ENCODE measurements around the gene PRRG2. TPM values are rescaled to one million over a fixed set of nuclear protein-coding genes. Genes with fewer than 3 reads are reported as not detected.

PRRG2 gene
- total RNA-seq, 1 donor from 2014 or later, result not detected

- H3K27ac ChIP-seq (ENCODE audit: low read depth, low read length), result peak overlapping the region; percentile 36
Measured at GRCh38 chr19:49592486-49593232, 11.5 kb downstream of the PRRG2 start.

GRCh38 chr19:49593233-49594113 is 12.4 kb downstream of the PRRG2 start:
- H3K27ac ChIP-seq (ENCODE audit: low read depth, low read length), result peak overlapping the region; percentile 63
- H3K4me3 ChIP-seq (ENCODE audit: low read length in 3 of 3), result peak overlapping the region; percentile 52 to 84 (median 65)
- H3K9me3 ChIP-seq (ENCODE audit: control insufficient read depth in 3 of 3, low read length in 3 of 3), result no peaks in the 10 kb centered on the region
- H3K9ac ChIP-seq (ENCODE audit: low read depth in 1 of 3, low read length in 3 of 3), result peak overlapping the region; percentile 47 to 64 (median 60)
- H3K4me1 ChIP-seq (ENCODE audit: control insufficient read depth in 3 of 3, insufficient read depth in 3 of 3, low read length in 3 of 3), result peaks cover 16 to 28% (median 22%) of the 10 kb centered on the region in 3 donors
- H3K27me3 ChIP-seq (ENCODE audit: control insufficient read depth in 3 of 3, insufficient read depth in 3 of 3, low read length in 3 of 3), result no peaks in the 10 kb centered on the region
- H3K36me3 ChIP-seq (ENCODE audit: control insufficient read depth in 3 of 3, insufficient read depth in 3 of 3, low read length in 3 of 3), result peaks cover 2 to 13% (median 7%) of the 10 kb centered on the region in 3 donors

More at GRCh38 chr19:49592486-49593232, 11.5 kb downstream of the PRRG2 start:
- H3K9me3 ChIP-seq (ENCODE audit: control insufficient read depth in 3 of 3, low read length in 3 of 3), result no peaks in the 10 kb centered on the region
- peaks cover 16 to 28% (median 22%) of the 10 kb centered on the region in 3 donors for H3K4me1 ChIP-seq (ENCODE audit: control insufficient read depth in 3 of 3, insufficient read depth in 3 of 3, low read length in 3 of 3)
- peak overlapping the region; percentile 23 to 82 (median 57) for H3K9ac ChIP-seq (ENCODE audit: low read depth in 1 of 3, low read length in 3 of 3)
- H3K4me3 ChIP-seq (ENCODE audit: low read length in 3 of 3), result peak overlapping the region; percentile 79 to 84 (median 81)
- H3K36me3 ChIP-seq (ENCODE audit: control insufficient read depth in 3 of 3, insufficient read depth in 3 of 3, low read length in 3 of 3), result peaks cover 0 to 13% (median 7%) of the 10 kb centered on the region in 3 donors
- no peaks in the 10 kb centered on the region for H3K27me3 ChIP-seq (ENCODE audit: control insufficient read depth in 3 of 3, insufficient read depth in 3 of 3, low read length in 3 of 3)

GRCh38 chr19:49594157-49594992 is 13.3 kb downstream of the PRRG2 start:
- Histone ChIP-seq H3K9ac (ENCODE audit: low read depth in 1 of 3, low read length in 3 of 3) (no peak overlapping the region), H3K27me3 (ENCODE audit: control insufficient read depth in 3 of 3, insufficient read depth in 3 of 3, low read length in 3 of 3) (no peaks in the 10 kb centered on the region), H3K27ac (ENCODE audit: low read depth, low read length) (no peak overlapping the region)

GRCh38 chr19:49594993-49595818 is 14.1 kb downstream of the PRRG2 start:
- Histone ChIP-seq H3K9me3 (ENCODE audit: control insufficient read depth in 3 of 3, low read length in 3 of 3) (no peaks in the 10 kb centered on the region), H3K9ac (ENCODE audit: low read depth in 1 of 3, low read length in 3 of 3) (no peak overlapping the region), H3K36me3 (ENCODE audit: control insufficient read depth in 3 of 3, insufficient read depth in 3 of 3, low read length in 3 of 3) (peaks cover 12 to 28% (median 18%) of the 10 kb centered on the region in 3 donors), H3K27ac (ENCODE audit: low read depth, low read length) (no peak overlapping the region), H3K4me1 (ENCODE audit: control insufficient read depth in 3 of 3, insufficient read depth in 3 of 3, low read length in 3 of 3) (peaks cover 16 to 26% (median 20%) of the 10 kb centered on the region in 3 donors), H3K4me3 (ENCODE audit: low read length in 3 of 3) (no peak overlapping the region), H3K27me3 (ENCODE audit: control insufficient read depth in 3 of 3, insufficient read depth in 3 of 3, low read length in 3 of 3) (no peaks in the 10 kb centered on the region)

More at GRCh38 chr19:49594157-49594992, 13.3 kb downstream of the PRRG2 start:
- no peaks in the 10 kb centered on the region for H3K9me3 ChIP-seq (ENCODE audit: control insufficient read depth in 3 of 3, low read length in 3 of 3)
- H3K4me1 ChIP-seq (ENCODE audit: control insufficient read depth in 3 of 3, insufficient read depth in 3 of 3, low read length in 3 of 3), result peaks cover 16 to 28% (median 22%) of the 10 kb centered on the region in 3 donors
- H3K4me3 ChIP-seq (ENCODE audit: low read length in 3 of 3), result no peak overlapping the region
- peaks cover 7 to 21% (median 9%) of the 10 kb centered on the region in 3 donors for H3K36me3 ChIP-seq (ENCODE audit: control insufficient read depth in 3 of 3, insufficient read depth in 3 of 3, low read length in 3 of 3)

GRCh38 chr19:49595819-49596404 is 14.8 kb downstream of the PRRG2 start:
- Histone ChIP-seq H3K9me3 (ENCODE audit: control insufficient read depth in 3 of 3, low read length in 3 of 3) (no peaks in the 10 kb centered on the region), H3K9ac (ENCODE audit: low read depth in 1 of 3, low read length in 3 of 3) (no peak overlapping the region), H3K36me3 (ENCODE audit: control insufficient read depth in 3 of 3, insufficient read depth in 3 of 3, low read length in 3 of 3) (peaks cover 12 to 30% (median 20%) of the 10 kb centered on the region in 3 donors), H3K4me1 (ENCODE audit: control insufficient read depth in 3 of 3, insufficient read depth in 3 of 3, low read length in 3 of 3) (peaks cover 12 to 20% (median 15%) of the 10 kb centered on the region in 3 donors), H3K27me3 (ENCODE audit: control insufficient read depth in 3 of 3, insufficient read depth in 3 of 3, low read length in 3 of 3) (no peaks in the 10 kb centered on the region), H3K4me3 (ENCODE audit: low read length in 3 of 3) (no peak overlapping the region), H3K27ac (ENCODE audit: low read depth, low read length) (no peak overlapping the region)

- Histone ChIP-seq H3K9ac (ENCODE audit: low read depth in 1 of 3, low read length in 3 of 3) (no peak overlapping the region), H3K4me3 (ENCODE audit: low read length in 3 of 3) (no peak overlapping the region), H3K9me3 (ENCODE audit: control insufficient read depth in 3 of 3, low read length in 3 of 3) (no peaks in the 10 kb centered on the region), H3K36me3 (ENCODE audit: control insufficient read depth in 3 of 3, insufficient read depth in 3 of 3, low read length in 3 of 3) (peaks cover 12 to 33% (median 23%) of the 10 kb centered on the region in 3 donors), H3K27me3 (ENCODE audit: control insufficient read depth in 3 of 3, insufficient read depth in 3 of 3, low read length in 3 of 3) (no peaks in the 10 kb centered on the region), H3K4me1 (ENCODE audit: control insufficient read depth in 3 of 3, insufficient read depth in 3 of 3, low read length in 3 of 3) (peaks cover 12 to 20% (median 15%) of the 10 kb centered on the region in 3 donors), H3K27ac (ENCODE audit: low read depth, low read length) (no peak overlapping the region)
Measured at GRCh38 chr19:49596407-49596806, 15.3 kb downstream of the PRRG2 start.

- H3K36me3 ChIP-seq (ENCODE audit: control insufficient read depth in 3 of 3, insufficient read depth in 3 of 3, low read length in 3 of 3), result peaks cover 16 to 38% (median 29%) of the 10 kb centered on the region in 3 donors
- H3K4me1 ChIP-seq (ENCODE audit: control insufficient read depth in 3 of 3, insufficient read depth in 3 of 3, low read length in 3 of 3), result peaks cover 12 to 18% (median 13%) of the 10 kb centered on the region in 3 donors
- H3K27ac ChIP-seq (ENCODE audit: low read depth, low read length), result no peak overlapping the region
- H3K4me3 ChIP-seq (ENCODE audit: low read length in 3 of 3), result no peak overlapping the region
- H3K27me3 ChIP-seq (ENCODE audit: control insufficient read depth in 3 of 3, insufficient read depth in 3 of 3, low read length in 3 of 3), result no peaks in the 10 kb centered on the region
- no peak overlapping the region for H3K9ac ChIP-seq (ENCODE audit: low read depth in 1 of 3, low read length in 3 of 3)
- no peaks in the 10 kb centered on the region for H3K9me3 ChIP-seq (ENCODE audit: control insufficient read depth in 3 of 3, low read length in 3 of 3)
Measured at GRCh38 chr19:49596954-49597702, 16.0 kb downstream of the PRRG2 start.

- Histone ChIP-seq H3K4me1 (ENCODE audit: control insufficient read depth in 3 of 3, insufficient read depth in 3 of 3, low read length in 3 of 3) (peaks cover 6 to 13% (median 8%) of the 10 kb centered on the region in 3 donors), H3K4me3 (ENCODE audit: low read length in 3 of 3) (no peak overlapping the region), H3K27ac (ENCODE audit: low read depth, low read length) (no peak overlapping the region), H3K9me3 (ENCODE audit: control insufficient read depth in 3 of 3, low read length in 3 of 3) (no peaks in the 10 kb centered on the region), H3K9ac (ENCODE audit: low read depth in 1 of 3, low read length in 3 of 3) (no peak overlapping the region), H3K27me3 (ENCODE audit: control insufficient read depth in 3 of 3, insufficient read depth in 3 of 3, low read length in 3 of 3) (no peaks in the 10 kb centered on the region), H3K36me3 (ENCODE audit: control insufficient read depth in 3 of 3, insufficient read depth in 3 of 3, low read length in 3 of 3) (peaks cover 17 to 39% (median 34%) of the 10 kb centered on the region in 3 donors)
Measured at GRCh38 chr19:49597703-49597974, 16.5 kb downstream of the PRRG2 start.
